BLaER1 (cell line): Measurements from ENCODE around the gene ATP8A1.
"Not testable (repeated sequence)": the region's sequence is repeated elsewhere in the genome, so short reads cannot be mapped to it uniquely, and the experiment has no call there.

ENCODE experiments used
- H3K27ac ChIP-seq: shearing (Covaris generic); formaldehyde crosslinking; 2 replicates; pipeline ENCODE4 v1.8.1; 2022
- H3K27me3 ChIP-seq: shearing (Covaris generic); formaldehyde crosslinking; 2 replicates; pipeline ENCODE4 v1.8.1; 2022
- H3K36me3 ChIP-seq: shearing (Covaris generic); formaldehyde crosslinking; 2 replicates; pipeline ENCODE4 v1.8.1; 2022
- H3K4me1 ChIP-seq: shearing (Covaris generic); formaldehyde crosslinking; 2 replicates; pipeline ENCODE4 v1.8.1; 2022
- H3K4me2 ChIP-seq: shearing (Covaris generic); formaldehyde crosslinking; 2 replicates; pipeline ENCODE4 v1.8.1; 2022
- H3K4me3 ChIP-seq: shearing (Covaris generic); formaldehyde crosslinking; 2 replicates; pipeline ENCODE4 v1.8.1; 2022
- H3K9ac ChIP-seq: shearing (Covaris generic); formaldehyde crosslinking; 2 replicates; pipeline ENCODE4 v1.8.1; 2022
- H3K9me3 ChIP-seq: shearing (Covaris generic); formaldehyde crosslinking; 2 replicates; pipeline ENCODE4 v1.8.1; 2022
- H4K20me1 ChIP-seq: shearing (Covaris generic); formaldehyde crosslinking; 2 replicates; pipeline ENCODE4 v1.8.1; 2022
- Cebpa-rat ChIP-seq: shearing (Covaris generic); IDR thresholded peaks from 2 replicates; pipeline ENCODE4 v1.8.1; 2022

Gene ATP8A1

GRCh38 chr4:42656944-42657792, at the start of gene ATP8A1:
ATP8A1 (minus strand) TSS chr4:42657105; CDS start chr4:42656873, 232 bp downstream.
- H3K27me3 ChIP-seq: no peaks in the 10 kb centered on the region
- H3K9ac ChIP-seq: peak within 1 kb of the TSS; percentile 98
- no peaks in the 10 kb centered on the region for H4K20me1 ChIP-seq
- H3K4me3 ChIP-seq: peak within 1 kb of the TSS; percentile 94
- no peak for TF ChIP-seq Cebpa-rat
- H3K4me2 ChIP-seq: peak within 1 kb of the TSS; percentile 92
- peaks cover 34% of the 10 kb centered on the region for H3K4me1 ChIP-seq
- H3K36me3 ChIP-seq: peaks cover 5% of the 10 kb centered on the region; the same call in 1 of the 2 replicates
- peak within 1 kb of the TSS; percentile 99 for H3K27ac ChIP-seq
- peaks cover 6% of the 10 kb centered on the region for H3K9me3 ChIP-seq

- Histone ChIP-seq H3K9ac (no peak overlapping the region), H3K4me2 (no peak overlapping the region), H3K27me3 (no peaks in the 10 kb centered on the region), H3K9me3 (peaks cover 5% of the 10 kb centered on the region; the same call in 1 of the 2 replicates), H3K4me1 (no peaks in the 10 kb centered on the region), H3K27ac (no peak overlapping the region), H3K4me3 (no peak overlapping the region), H4K20me1 (no peaks in the 10 kb centered on the region), H3K36me3 (no peaks in the 10 kb centered on the region)
- TF ChIP-seq Cebpa-rat: no peak
These were observed 49.2 kb upstream of the ATP8A1 start for GRCh38 chr4:42706086-42706485.

GRCh38 chr4:42703813-42704212, 46.9 kb upstream of the ATP8A1 start:
- Histone ChIP-seq H3K9me3 (peaks cover 5% of the 10 kb centered on the region; the same call in 1 of the 2 replicates), H3K9ac (no peak overlapping the region), H3K4me3 (no peak overlapping the region), H4K20me1 (no peaks in the 10 kb centered on the region), H3K36me3 (no peaks in the 10 kb centered on the region), H3K4me1 (no peaks in the 10 kb centered on the region), H3K27ac (no peak overlapping the region), H3K27me3 (no peaks in the 10 kb centered on the region), H3K4me2 (no peak overlapping the region)
- no peak for TF ChIP-seq Cebpa-rat

GRCh38 chr4:42702895-42703294, 46.0 kb upstream of the ATP8A1 start:
- H3K27me3 ChIP-seq: no peaks in the 10 kb centered on the region
- no peak overlapping the region for H3K9ac ChIP-seq
- H4K20me1 ChIP-seq: no peaks in the 10 kb centered on the region
- no peak overlapping the region for H3K4me3 ChIP-seq
- no peaks in the 10 kb centered on the region for H3K4me1 ChIP-seq
- TF ChIP-seq Cebpa-rat: no peak
- H3K4me2 ChIP-seq: no peak overlapping the region
- no peaks in the 10 kb centered on the region for H3K36me3 ChIP-seq
- no peak overlapping the region for H3K27ac ChIP-seq
- H3K9me3 ChIP-seq: peaks cover 5% of the 10 kb centered on the region; the same call in 1 of the 2 replicates

- not testable (repeated sequence) for H3K9me3 ChIP-seq, H3K4me1 ChIP-seq, H3K36me3 ChIP-seq, H3K27me3 ChIP-seq, H3K4me2 ChIP-seq, H3K27ac ChIP-seq, H4K20me1 ChIP-seq, H3K9ac ChIP-seq, H3K4me3 ChIP-seq
These were observed 44.9 kb upstream of the ATP8A1 start for GRCh38 chr4:42701780-42702179.

- H3K27ac ChIP-seq: no peak overlapping the region
- H3K27me3 ChIP-seq: no peaks in the 10 kb centered on the region
- H4K20me1 ChIP-seq: no peaks in the 10 kb centered on the region
- no peak overlapping the region for H3K9ac ChIP-seq
- no peaks in the 10 kb centered on the region for H3K9me3 ChIP-seq
- H3K4me3 ChIP-seq: no peak overlapping the region
- no peaks in the 10 kb centered on the region for H3K36me3 ChIP-seq
- TF ChIP-seq Cebpa-rat: no peak
- no peak overlapping the region for H3K4me2 ChIP-seq
- H3K4me1 ChIP-seq: no peaks in the 10 kb centered on the region
These were observed 33.6 kb upstream of the ATP8A1 start for GRCh38 chr4:42690537-42690936.

GRCh38 chr4:42683393-42683792, 26.5 kb upstream of the ATP8A1 start:
- Histone ChIP-seq H3K4me2 (no peak overlapping the region), H3K9me3 (no peaks in the 10 kb centered on the region), H3K36me3 (no peaks in the 10 kb centered on the region), H4K20me1 (no peaks in the 10 kb centered on the region), H3K27me3 (no peaks in the 10 kb centered on the region), H3K4me1 (peaks cover 16% of the 10 kb centered on the region), H3K9ac (no peak overlapping the region), H3K27ac (no peak overlapping the region), H3K4me3 (no peak overlapping the region)
- TF ChIP-seq Cebpa-rat: no peak

- TF ChIP-seq Cebpa-rat: no peak
- Histone ChIP-seq H3K4me2 (no peak overlapping the region), H3K4me1 (0 out of 2 replicates have a peak, but pooled peaks cover 6% of the 10 kb centered on the region), H3K4me3 (no peak overlapping the region), H3K27me3 (no peaks in the 10 kb centered on the region), H3K27ac (no peak overlapping the region), H3K9me3 (no peaks in the 10 kb centered on the region), H3K9ac (no peak overlapping the region), H3K36me3 (no peaks in the 10 kb centered on the region), H4K20me1 (no peaks in the 10 kb centered on the region)
These were observed 21.6 kb upstream of the ATP8A1 start for GRCh38 chr4:42678512-42678911.

- Histone ChIP-seq H3K36me3 (no peaks in the 10 kb centered on the region), H4K20me1 (no peaks in the 10 kb centered on the region), H3K27me3 (no peaks in the 10 kb centered on the region), H3K4me3 (no peak overlapping the region), H3K9ac (no peak overlapping the region), H3K4me1 (peaks cover 12% of the 10 kb centered on the region), H3K4me2 (no peak overlapping the region), H3K9me3 (no peaks in the 10 kb centered on the region), H3K27ac (no peak overlapping the region)
- no peak for TF ChIP-seq Cebpa-rat
These were observed 19.4 kb upstream of the ATP8A1 start for GRCh38 chr4:42676066-42676951.

GRCh38 chr4:42673082-42673425, 16.1 kb upstream of the ATP8A1 start:
- Histone ChIP-seq H4K20me1 (no peaks in the 10 kb centered on the region), H3K9ac (no peak overlapping the region), H3K36me3 (no peaks in the 10 kb centered on the region), H3K4me1 (peaks cover 7% of the 10 kb centered on the region), H3K9me3 (no peaks in the 10 kb centered on the region), H3K27me3 (no peaks in the 10 kb centered on the region), H3K4me2 (no peak overlapping the region), H3K27ac (no peak overlapping the region), H3K4me3 (no peak overlapping the region)
- no peak for TF ChIP-seq Cebpa-rat
